ENCODE measurements around the gene RPL35. TPM values are rescaled to one million over a fixed set of nuclear protein-coding genes. Genes with fewer than 3 reads are reported as not detected.

Gene RPL35
- total RNA-seq, 1 donor from 2014 or later, result 3,391 TPM

DNA sequence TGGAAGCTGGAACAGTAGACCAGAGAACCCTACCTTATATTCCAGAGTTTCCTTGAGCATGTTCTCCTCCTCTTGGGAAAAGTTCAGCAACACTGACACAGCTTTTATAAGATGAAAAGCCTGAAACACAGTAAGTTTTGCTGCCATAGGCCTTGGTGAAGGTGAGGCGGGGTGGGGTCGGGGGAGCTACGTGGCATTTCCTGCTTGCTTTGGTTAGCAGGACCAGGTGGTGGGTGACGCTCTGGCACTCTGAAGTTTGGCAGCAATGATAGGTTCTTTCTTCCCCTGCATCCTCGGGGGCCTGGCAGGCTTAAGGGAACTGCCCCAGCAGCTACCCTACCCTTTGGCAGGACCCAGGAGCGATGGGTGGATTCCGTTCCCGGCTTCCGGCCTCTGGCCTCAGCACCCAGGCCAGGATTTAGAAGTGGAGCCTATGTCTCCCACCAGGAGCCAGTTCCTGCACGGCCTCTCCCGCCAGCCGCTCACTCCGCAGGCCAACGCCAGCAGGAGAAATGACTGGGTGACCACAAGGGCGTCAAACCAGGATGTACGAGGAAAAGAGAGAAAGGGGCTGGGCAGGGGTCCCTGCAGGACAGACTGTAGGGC, 19.5 kb upstream of the RPL35 start:
- DNase-seq (ENCODE audit: low read depth) (no peak), FAIRE-seq (no peak)
- H3K27me3 ChIP-seq (ENCODE audit: control insufficient read depth, insufficient read depth, low read length), result no peaks in the 10 kb centered on the region
- TF ChIP-seq, protein P1, sequence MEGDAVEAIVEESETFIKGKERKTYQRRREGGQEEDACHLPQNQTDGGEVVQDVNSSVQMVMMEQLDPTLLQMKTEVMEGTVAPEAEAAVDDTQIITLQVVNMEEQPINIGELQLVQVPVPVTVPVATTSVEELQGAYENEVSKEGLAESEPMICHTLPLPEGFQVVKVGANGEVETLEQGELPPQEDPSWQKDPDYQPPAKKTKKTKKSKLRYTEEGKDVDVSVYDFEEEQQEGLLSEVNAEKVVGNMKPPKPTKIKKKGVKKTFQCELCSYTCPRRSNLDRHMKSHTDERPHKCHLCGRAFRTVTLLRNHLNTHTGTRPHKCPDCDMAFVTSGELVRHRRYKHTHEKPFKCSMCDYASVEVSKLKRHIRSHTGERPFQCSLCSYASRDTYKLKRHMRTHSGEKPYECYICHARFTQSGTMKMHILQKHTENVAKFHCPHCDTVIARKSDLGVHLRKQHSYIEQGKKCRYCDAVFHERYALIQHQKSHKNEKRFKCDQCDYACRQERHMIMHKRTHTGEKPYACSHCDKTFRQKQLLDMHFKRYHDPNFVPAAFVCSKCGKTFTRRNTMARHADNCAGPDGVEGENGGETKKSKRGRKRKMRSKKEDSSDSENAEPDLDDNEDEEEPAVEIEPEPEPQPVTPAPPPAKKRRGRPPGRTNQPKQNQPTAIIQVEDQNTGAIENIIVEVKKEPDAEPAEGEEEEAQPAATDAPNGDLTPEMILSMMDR (IDR thresholded peaks at IDR 0.05; ENCODE audit: insufficient read depth, low read length, severe bottlenecking), result no peak
- peaks cover 12% of the 10 kb centered on the region for H3K36me3 ChIP-seq (ENCODE audit: control insufficient read depth, insufficient read depth, low read length)
- no peak overlapping the region for H3K4me3 ChIP-seq (ENCODE audit: low read depth, low read length)

DNA sequence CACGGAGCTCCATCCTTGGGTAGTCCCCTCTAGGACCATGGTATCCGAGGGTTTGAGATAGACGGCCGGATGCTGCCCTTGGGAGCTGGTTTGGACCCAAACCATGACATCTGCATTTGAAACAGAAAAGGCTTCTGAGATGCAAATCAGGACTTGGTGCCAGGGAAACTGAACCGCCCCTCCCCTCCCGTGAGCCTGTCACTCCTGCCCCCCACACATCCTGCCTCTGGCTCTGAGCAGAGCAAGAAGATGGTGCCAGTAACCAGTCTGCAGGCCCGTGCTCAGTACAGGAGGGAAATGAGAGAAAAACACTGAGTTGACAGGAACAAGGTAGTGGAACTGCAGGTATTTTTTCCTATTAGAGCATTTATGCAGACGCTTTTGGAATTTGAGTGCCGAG, 18.7 kb upstream of the RPL35 start:
- Histone ChIP-seq H3K36me3 (ENCODE audit: control insufficient read depth, insufficient read depth, low read length) (peaks cover 14% of the 10 kb centered on the region), H3K4me3 (ENCODE audit: low read depth, low read length) (no peak overlapping the region), H3K27me3 (ENCODE audit: control insufficient read depth, insufficient read depth, low read length) (no peaks in the 10 kb centered on the region)
- FAIRE-seq (no peak), DNase-seq (ENCODE audit: low read depth) (no peak)
- TF ChIP-seq, protein P1 (IDR thresholded peaks at IDR 0.05; ENCODE audit: insufficient read depth, low read length, severe bottlenecking), result no peak

DNA sequence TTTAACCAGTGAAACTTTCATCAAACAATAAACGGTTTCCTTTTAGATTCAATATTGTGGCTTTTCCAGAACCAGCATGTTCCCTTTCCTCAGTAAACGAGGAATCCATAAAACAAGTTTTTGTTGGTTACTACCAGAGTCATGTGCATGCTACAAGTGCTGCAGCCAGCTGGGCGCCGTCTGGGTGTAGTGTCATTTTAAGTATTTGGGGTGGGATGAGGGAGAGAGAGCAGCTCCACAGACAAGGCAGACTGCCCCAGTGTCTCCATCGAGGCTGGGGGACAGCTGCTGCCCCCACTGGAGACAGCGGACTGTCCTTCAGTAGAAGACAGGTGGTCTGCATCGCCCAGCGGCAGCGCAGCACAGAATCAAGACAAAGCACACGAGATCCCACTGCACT, 17.5 kb upstream of the RPL35 start:
- Histone ChIP-seq H3K27me3 (ENCODE audit: control insufficient read depth, insufficient read depth, low read length) (no peaks in the 10 kb centered on the region), H3K4me3 (ENCODE audit: low read depth, low read length) (no peak overlapping the region), H3K36me3 (ENCODE audit: control insufficient read depth, insufficient read depth, low read length) (peaks cover 20% of the 10 kb centered on the region)
- TF ChIP-seq, protein P1 (IDR thresholded peaks at IDR 0.05; ENCODE audit: insufficient read depth, low read length, severe bottlenecking), result no peak
- FAIRE-seq (no peak), DNase-seq (ENCODE audit: low read depth) (no peak)

DNA sequence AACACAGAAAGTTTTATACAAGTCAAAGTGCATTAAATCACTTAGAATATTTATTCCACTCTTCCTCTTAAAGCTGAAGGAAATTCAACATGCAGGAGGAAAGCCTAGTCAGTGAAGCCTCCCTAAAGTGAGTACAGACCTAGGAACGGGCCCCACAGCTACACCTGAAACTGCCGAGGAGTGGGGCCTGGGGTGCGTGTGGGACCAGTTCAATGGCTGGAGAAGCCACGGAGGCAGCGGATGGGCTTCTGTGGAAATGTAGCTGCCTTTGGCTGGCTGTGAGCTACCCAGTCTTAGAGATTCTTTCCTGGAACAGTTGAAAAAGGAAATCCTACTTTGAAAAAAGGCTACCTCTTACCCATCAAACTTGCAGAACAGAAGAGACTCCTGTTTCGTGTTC, 16.8 kb upstream of the RPL35 start:
- Histone ChIP-seq H3K36me3 (ENCODE audit: control insufficient read depth, insufficient read depth, low read length) (peaks cover 25% of the 10 kb centered on the region), H3K27me3 (ENCODE audit: control insufficient read depth, insufficient read depth, low read length) (no peaks in the 10 kb centered on the region), H3K4me3 (ENCODE audit: low read depth, low read length) (no peak overlapping the region)
- DNase-seq (ENCODE audit: low read depth) (no peak), FAIRE-seq (no peak)
- TF ChIP-seq, protein P1 (IDR thresholded peaks at IDR 0.05; ENCODE audit: insufficient read depth, low read length, severe bottlenecking), result no peak

DNA sequence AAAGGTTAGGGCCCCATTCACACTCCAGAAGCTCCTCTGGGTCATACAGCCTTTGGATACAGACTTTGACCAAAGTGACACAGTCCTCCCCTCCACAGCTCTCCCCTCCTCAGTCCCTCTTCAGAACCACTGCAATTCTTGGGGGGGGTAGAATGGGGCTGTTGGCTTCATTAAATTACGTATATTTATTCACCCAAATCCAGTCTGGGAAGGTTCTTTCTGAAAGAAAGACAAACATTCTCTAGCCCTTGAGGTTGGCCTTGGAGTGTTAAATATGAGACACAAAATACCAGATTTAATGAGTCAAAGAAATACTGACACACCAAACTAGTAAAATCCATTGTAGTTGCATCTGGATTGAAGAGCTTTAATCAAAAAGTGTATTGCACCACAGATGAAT, 16.3 kb upstream of the RPL35 start:
- DNase-seq (ENCODE audit: low read depth), result no peak
- TF ChIP-seq, protein P1 (IDR thresholded peaks at IDR 0.05; ENCODE audit: insufficient read depth, low read length, severe bottlenecking), result no peak
- Histone ChIP-seq H3K27me3 (ENCODE audit: control insufficient read depth, insufficient read depth, low read length) (no peaks in the 10 kb centered on the region), H3K36me3 (ENCODE audit: control insufficient read depth, insufficient read depth, low read length) (peaks cover 28% of the 10 kb centered on the region), H3K4me3 (ENCODE audit: low read depth, low read length) (no peak overlapping the region)
- no peak for FAIRE-seq

All from bronchial epithelial cell (primary cell).